ENCODE measurements around the gene LHFPL4. TPM values are rescaled to one million over a fixed set of nuclear protein-coding genes. Genes with fewer than 3 reads are reported as not detected.

The LHFPL4 gene
- total and polyA plus RNA-seq, 2 of the 4 experiments (the other 2 are of a cell fraction) = not detected

GRCh38 chr3:9450126-9450525 is 103.5 kb downstream of the LHFPL4 start:
- no peak for DNase-seq
- Histone ChIP-seq H2AFZ (replicated peaks; ENCODE audit: low read length, poor library complexity) (no peak overlapping the region), H3K36me3 (ENCODE audit: control insufficient read depth, insufficient read depth, low read length) (peaks cover 47% of the 10 kb centered on the region), H3K4me2 (ENCODE audit: low read depth, low read length) (no peak overlapping the region), H3K23ac (ENCODE audit: low read depth, low read length) (no peak overlapping the region), H2BK15ac (ENCODE audit: low read depth, low read length) (no peak overlapping the region), H2AK5ac (ENCODE audit: low read depth, low read length) (no peak overlapping the region), H3K14ac (replicated peaks; ENCODE audit: low read depth, low read length) (no peak overlapping the region), H3K56ac (ENCODE audit: extremely low read depth, insufficient read depth, low read length) (no peak overlapping the region), H3K9me3 (ENCODE audit: control insufficient read depth, insufficient read depth, low read length) (no peaks in the 10 kb centered on the region), H4K91ac (ENCODE audit: insufficient read depth, low read depth, low read length) (no peak overlapping the region), H3K9me1 (ENCODE audit: insufficient read depth, low read length) (no peaks in the 10 kb centered on the region), H2AK9ac (replicated peaks; ENCODE audit: low read depth, low read length, poor library complexity) (no peak overlapping the region), H3K9ac (ENCODE audit: low read depth, low read length) (no peak overlapping the region), H3K18ac (ENCODE audit: low read depth, low read length) (no peak overlapping the region), H3K79me1 (ENCODE audit: low read depth in 1 of 2, low read length in 2 of 2) (peaks cover 24 to 40% of the 10 kb centered on the region in 2 experiments), H3K4ac (ENCODE audit: low read depth, low read length) (no peak overlapping the region), H4K8ac (ENCODE audit: low read depth in 2 of 2, low read length in 2 of 2) (no peak overlapping the region), H3K4me1 (ENCODE audit: control insufficient read depth, insufficient read depth, low read length) (no peaks in the 10 kb centered on the region; the same call in 1 of the 2 replicates), H2BK20ac (ENCODE audit: low read depth, low read length) (no peak overlapping the region), H2BK5ac (ENCODE audit: low read depth, low read length, poor library complexity, severe bottlenecking) (no peak overlapping the region), H4K20me1 (ENCODE audit: insufficient read depth, low read length) (peaks cover 19% of the 10 kb centered on the region), H3K4me3 (ENCODE audit: insufficient read depth, low read depth, low read length) (no peak overlapping the region), H3K27me3 (ENCODE audit: control insufficient read depth, insufficient read depth, low read length) (no peaks in the 10 kb centered on the region), H3K27ac (ENCODE audit: insufficient read depth, low read length) (no peak overlapping the region), H4K5ac (ENCODE audit: low read depth, low read length) (no peak overlapping the region), H2BK120ac (ENCODE audit: low read depth, low read length) (no peak overlapping the region)
- no CpG with 5 or more reads among the region's 1 CpG for WGBS, 2 experiments (ENCODE audit: extremely low coverage in 2 of 2, insufficient read length in 1 of 2)
- no peak for TF ChIP-seq CEBPB (IDR thresholded peaks at IDR 0.05; ENCODE audit: low read depth, low read length)
- no peak for TF ChIP-seq NFE2L2 (IDR thresholded peaks at IDR 0.05; ENCODE audit: low read depth, low read length)
- TF ChIP-seq RAD21 (IDR thresholded peaks at IDR 0.05; ENCODE audit: low read length) = no peak
- TF ChIP-seq MAFK (IDR thresholded peaks at IDR 0.05; ENCODE audit: low read depth, low read length) = no peak
- no peak for TF ChIP-seq FOS (IDR thresholded peaks at IDR 0.05; ENCODE audit: low read depth, low read length)
- TF ChIP-seq BHLHE40 (IDR thresholded peaks at IDR 0.05; ENCODE audit: low read depth, low read length) = no peak
- no peak for TF ChIP-seq USF2 (IDR thresholded peaks at IDR 0.05; ENCODE audit: low read depth, low read length)
- no peak for TF ChIP-seq MAZ (IDR thresholded peaks at IDR 0.05; ENCODE audit: borderline replicate concordance, low read depth, low read length)
- no peak for TF ChIP-seq MXI1 (IDR thresholded peaks at IDR 0.05; ENCODE audit: borderline replicate concordance, low read depth, low read length)
- TF ChIP-seq CHD1 (IDR thresholded peaks at IDR 0.05; ENCODE audit: low read depth, low read length) = no peak
- TF ChIP-seq, protein P1, sequence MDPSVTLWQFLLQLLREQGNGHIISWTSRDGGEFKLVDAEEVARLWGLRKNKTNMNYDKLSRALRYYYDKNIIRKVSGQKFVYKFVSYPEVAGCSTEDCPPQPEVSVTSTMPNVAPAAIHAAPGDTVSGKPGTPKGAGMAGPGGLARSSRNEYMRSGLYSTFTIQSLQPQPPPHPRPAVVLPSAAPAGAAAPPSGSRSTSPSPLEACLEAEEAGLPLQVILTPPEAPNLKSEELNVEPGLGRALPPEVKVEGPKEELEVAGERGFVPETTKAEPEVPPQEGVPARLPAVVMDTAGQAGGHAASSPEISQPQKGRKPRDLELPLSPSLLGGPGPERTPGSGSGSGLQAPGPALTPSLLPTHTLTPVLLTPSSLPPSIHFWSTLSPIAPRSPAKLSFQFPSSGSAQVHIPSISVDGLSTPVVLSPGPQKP (IDR thresholded peaks at IDR 0.05; ENCODE audit: borderline replicate concordance, low read depth, low read length) = no peak
- ChIA-PET CTCF (no interaction called here), POLR2A (ENCODE audit: unreplicated experiment) (no interaction called here)
- intact Hi-C loops (cut with micrococcal nuclease) = no loop called here
- in situ Hi-C loops (cut with MboI; ENCODE audit: low sequenced_read_pairs) = no loop called here
- dilution Hi-C loops (cut with HindIII; ENCODE audit: low sequenced_read_pairs, unreplicated experiment) = no loop called here
- BruUV-seq (replicated peaks) = no TSS peak
- no peak for ATAC-seq (ENCODE audit: low read depth)
